ENCODE results near the gene PTGES2. TPM values are rescaled to one million over a fixed set of nuclear protein-coding genes. Genes with fewer than 3 reads are reported as not detected.

Gene PTGES2
- total and polyA plus RNA-seq, 11 donors, result 116 to 179 (median 139) TPM

DNA sequence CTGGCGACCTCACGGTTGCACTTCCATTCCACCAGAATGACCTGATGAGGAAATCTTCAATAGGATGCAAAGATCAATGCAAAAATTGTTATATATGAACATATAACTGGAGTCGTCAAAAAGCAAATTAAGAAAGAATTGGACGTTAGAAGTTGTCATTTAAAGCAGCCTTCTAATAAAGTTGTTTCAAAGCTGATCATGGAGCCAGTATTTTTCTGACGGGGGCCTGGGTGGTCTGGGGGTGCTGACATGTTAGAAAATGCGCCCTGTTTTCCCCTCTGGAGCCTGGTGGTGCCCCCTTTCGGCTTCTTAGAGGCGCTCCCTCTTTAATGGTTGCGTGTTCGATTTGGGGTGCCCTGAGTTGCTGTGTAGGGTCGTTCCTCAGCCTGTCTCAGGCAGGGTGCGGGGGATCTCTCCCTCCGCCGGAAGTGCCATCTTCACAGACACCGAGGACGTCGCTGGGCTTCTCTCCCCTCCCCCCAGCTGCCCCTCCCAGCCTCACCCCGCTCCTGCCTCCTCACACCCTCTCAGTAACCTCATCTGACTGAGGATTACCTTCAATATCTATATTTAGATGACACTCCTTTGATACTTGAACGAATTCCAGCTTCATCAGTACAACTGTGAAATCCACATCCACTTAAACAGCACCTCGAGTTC, 18.3 kb downstream of the PTGES2 start:
- Histone ChIP-seq H3K4me3 (no peak overlapping the region), H3K36me3 (peaks cover 4 to 64% (median 52%) of the 10 kb centered on the region in 9 donors), H3K27ac (no peak overlapping the region), H3K27me3 (no peaks in the 10 kb centered on the region), H3K9me3 (no peaks in the 10 kb centered on the region), H3K4me1 (peaks cover 0 to 13% (median 0%) of the 10 kb centered on the region in 12 donors)
- no peak for TF ChIP-seq POLR2A (IDR thresholded peaks at IDR 0.05)
- TF ChIP-seq, protein P1, sequence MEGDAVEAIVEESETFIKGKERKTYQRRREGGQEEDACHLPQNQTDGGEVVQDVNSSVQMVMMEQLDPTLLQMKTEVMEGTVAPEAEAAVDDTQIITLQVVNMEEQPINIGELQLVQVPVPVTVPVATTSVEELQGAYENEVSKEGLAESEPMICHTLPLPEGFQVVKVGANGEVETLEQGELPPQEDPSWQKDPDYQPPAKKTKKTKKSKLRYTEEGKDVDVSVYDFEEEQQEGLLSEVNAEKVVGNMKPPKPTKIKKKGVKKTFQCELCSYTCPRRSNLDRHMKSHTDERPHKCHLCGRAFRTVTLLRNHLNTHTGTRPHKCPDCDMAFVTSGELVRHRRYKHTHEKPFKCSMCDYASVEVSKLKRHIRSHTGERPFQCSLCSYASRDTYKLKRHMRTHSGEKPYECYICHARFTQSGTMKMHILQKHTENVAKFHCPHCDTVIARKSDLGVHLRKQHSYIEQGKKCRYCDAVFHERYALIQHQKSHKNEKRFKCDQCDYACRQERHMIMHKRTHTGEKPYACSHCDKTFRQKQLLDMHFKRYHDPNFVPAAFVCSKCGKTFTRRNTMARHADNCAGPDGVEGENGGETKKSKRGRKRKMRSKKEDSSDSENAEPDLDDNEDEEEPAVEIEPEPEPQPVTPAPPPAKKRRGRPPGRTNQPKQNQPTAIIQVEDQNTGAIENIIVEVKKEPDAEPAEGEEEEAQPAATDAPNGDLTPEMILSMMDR (IDR thresholded peaks at IDR 0.05), result no peak
- WGBS, 4 donors, result 62 to 70% (median 65%) methylated on average over 20 of the region's 20 CpGs
- intact Hi-C loops (cut with DNase I), result no loop called here
- ATAC-seq (peak in 2 of 4 donors; percentile 8 to 19), DNase-seq (peak in 3 of 5 donors; percentile 16 to 26 (median 17))

DNA sequence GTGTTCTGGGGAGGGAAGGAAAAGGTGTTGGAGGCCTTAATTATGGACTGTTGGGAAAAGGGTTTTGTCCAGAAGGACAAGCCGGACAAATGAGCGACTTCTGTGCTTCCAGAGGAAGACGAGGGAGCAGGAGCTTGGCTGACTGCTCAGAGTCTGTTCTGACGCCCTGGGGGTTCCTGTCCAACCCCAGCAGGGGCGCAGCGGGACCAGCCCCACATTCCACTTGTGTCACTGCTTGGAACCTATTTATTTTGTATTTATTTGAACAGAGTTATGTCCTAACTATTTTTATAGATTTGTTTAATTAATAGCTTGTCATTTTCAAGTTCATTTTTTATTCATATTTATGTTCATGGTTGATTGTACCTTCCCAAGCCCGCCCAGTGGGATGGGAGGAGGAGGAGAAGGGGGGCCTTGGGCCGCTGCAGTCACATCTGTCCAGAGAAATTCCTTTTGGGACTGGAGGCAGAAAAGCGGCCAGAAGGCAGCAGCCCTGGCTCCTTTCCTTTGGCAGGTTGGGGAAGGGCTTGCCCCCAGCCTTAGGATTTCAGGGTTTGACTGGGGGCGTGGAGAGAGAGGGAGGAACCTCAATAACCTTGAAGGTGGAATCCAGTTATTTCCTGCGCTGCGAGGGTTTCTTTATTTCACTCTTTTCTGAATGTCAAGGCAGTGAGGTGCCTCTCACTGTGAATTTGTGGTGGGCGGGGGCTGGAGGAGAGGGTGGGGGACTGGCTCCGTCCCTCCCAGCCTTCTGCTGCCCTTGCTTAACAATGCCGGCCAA, 19.1 kb downstream of the PTGES2 start:
- TF ChIP-seq, protein P1 (IDR thresholded peaks at IDR 0.05), result no peak
- no peak for TF ChIP-seq POLR2A (IDR thresholded peaks at IDR 0.05)
- Histone ChIP-seq H3K27ac (no peak overlapping the region), H3K4me1 (peaks cover 0 to 17% (median 1%) of the 10 kb centered on the region in 12 donors), H3K36me3 (peaks cover 4 to 66% (median 54%) of the 10 kb centered on the region in 9 donors), H3K27me3 (no peaks in the 10 kb centered on the region), H3K9me3 (no peaks in the 10 kb centered on the region), H3K4me3 (no peak overlapping the region)
- 81 to 88% (median 85%) methylated on average over 15 of the region's 15 CpGs for WGBS, 4 donors
- ATAC-seq (no peak), DNase-seq (peak in 4 of 5 donors; percentile 7 to 31 (median 19))
- intact Hi-C loops (cut with DNase I), result no loop called here

DNA sequence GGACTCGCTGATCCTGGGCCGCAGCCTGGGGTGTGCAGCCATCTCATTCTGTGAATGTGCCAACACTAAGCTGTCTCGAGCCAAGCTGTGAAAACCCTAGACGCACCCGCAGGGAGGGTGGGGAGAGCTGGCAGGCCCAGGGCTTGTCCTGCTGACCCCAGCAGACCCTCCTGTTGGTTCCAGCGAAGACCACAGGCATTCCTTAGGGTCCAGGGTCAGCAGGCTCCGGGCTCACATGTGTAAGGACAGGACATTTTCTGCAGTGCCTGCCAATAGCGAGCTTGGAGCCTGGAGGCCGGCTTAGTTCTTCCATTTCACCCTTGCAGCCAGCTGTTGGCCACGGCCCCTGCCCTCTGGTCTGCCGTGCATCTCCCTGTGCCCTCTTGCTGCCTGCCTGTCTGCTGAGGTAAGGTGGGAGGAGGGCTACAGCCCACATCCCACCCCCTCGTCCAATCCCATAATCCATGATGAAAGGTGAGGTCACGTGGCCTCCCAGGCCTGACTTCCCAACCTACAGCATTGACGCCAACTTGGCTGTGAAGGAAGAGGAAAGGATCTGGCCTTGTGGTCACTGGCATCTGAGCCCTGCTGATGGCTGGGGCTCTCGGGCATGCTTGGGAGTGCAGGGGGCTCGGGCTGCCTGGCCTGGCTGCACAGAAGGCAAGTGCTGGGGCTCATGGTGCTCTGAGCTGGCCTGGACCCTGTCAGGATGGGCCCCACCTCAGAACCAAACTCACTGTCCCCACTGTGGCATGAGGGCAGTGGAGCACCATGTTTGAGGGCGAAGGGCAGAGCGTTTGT, 19.9 kb downstream of the PTGES2 start:
- no peaks in the 10 kb centered on the region for H3K27me3 ChIP-seq
- H3K27ac ChIP-seq, result no peak overlapping the region
- H3K9me3 ChIP-seq, result no peaks in the 10 kb centered on the region
- H3K4me1 ChIP-seq, result peaks cover 0 to 18% (median 2%) of the 10 kb centered on the region in 12 donors
- 85 to 90% (median 86%) methylated on average over 16 to 18 of the region's 18 CpGs for WGBS, 4 donors
- peak in 1 of 4 donors; percentile 5 for ATAC-seq
- intact Hi-C loops (cut with DNase I), result no loop called here
- peaks cover 4 to 71% (median 59%) of the 10 kb centered on the region in 9 donors for H3K36me3 ChIP-seq
- TF ChIP-seq, protein P1 (IDR thresholded peaks at IDR 0.05), result no peak
- TF ChIP-seq POLR2A (IDR thresholded peaks at IDR 0.05), result no peak
- peak in 3 of 5 donors; percentile 23 to 24 (median 24) for DNase-seq
- no peak overlapping the region for H3K4me3 ChIP-seq
